ENCODE data around the gene MICU1.

Gene MICU1

DNA sequence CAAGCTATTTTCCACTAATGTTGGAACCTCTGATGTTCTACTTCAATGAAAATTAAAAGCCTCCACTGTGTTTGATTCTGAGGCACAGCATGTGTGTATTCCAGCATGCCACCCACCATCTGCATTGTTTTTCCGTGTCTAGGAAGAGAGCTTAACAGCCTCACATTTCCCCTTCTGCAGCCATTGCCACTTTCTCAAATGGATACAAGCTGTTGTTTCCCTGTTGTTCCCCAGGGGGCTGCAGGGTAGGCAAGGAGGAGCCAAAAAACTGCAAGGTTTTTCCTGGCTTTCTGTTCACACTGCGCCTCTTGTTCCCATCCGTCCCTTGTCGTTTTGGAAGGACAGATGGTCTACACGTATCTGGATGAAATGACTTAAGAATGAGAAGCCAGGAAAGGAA, 198.9 kb downstream of the MICU1 start:
- no peak for TF ChIP-seq CTCF (IDR thresholded peaks at IDR 0.05)

DNA sequence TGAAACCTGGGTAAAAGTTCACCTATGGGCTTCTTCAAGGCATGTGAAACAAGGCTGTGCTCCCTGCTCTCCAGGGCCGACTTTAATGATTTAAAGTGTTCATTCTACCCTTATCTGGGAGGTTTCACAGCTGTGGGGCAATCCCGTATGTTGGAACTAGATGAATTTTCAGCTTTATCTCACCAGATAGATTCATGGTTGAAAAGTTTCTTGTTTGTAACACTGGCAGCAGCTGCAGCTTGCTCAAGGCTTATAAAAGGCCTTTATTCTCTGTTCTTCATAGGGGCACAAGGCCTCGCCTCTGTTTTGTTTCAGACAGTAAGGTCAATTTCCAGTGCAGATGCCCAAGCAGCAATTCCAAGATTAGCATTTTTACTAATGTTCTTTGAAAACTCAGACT, 200.7 kb downstream of the MICU1 start:
- TF ChIP-seq CTCF (IDR thresholded peaks at IDR 0.05) = no peak

- no peak for TF ChIP-seq CTCF (IDR thresholded peaks at IDR 0.05)
These were observed 201.3 kb downstream of the MICU1 start for GRCh38 chr10:72424561-72424960.

GRCh38 chr10:72423426-72423825, 202.5 kb downstream of the MICU1 start:
- no peak for TF ChIP-seq CTCF (IDR thresholded peaks at IDR 0.05)

DNA sequence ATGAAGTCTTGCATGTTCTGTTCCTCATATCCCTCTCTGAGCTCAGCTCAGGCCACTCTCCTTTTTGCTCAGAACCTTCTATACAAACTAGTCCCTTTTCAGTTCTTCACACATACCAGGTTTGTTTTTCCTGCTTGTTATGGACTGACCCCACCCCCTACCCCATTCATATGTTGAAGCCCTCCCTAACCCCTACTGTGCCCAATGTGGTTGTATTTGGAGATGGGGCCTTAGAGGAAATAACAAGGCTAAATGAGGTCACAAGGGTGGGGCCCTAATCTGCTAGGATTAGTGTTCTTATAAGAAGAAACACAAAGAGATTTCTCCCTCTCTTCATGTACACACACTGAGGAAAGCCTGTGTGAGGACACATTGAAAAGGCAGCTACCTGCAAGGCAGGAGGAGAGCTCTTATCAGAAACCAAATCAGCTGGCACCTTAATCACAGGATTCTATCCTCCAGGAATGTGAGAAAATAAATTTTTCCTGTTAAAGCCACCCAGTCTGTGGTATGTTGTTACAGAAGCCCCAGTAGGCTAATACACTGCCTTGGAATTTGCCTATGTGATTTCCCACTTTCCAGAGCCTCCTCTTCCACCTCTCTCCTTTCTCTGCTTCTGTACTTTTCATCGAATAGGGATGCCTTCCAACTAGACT, 203.9 kb downstream of the MICU1 start:
- no peak for TF ChIP-seq CTCF (IDR thresholded peaks at IDR 0.05)

- TF ChIP-seq CTCF (IDR thresholded peaks at IDR 0.05) = no peak
These were observed 206.6 kb downstream of the MICU1 start for GRCh38 chr10:72419241-72419640.

- TF ChIP-seq CTCF (IDR thresholded peaks at IDR 0.05) = no peak
These were observed 207.2 kb downstream of the MICU1 start for GRCh38 chr10:72418679-72419078.

DNA sequence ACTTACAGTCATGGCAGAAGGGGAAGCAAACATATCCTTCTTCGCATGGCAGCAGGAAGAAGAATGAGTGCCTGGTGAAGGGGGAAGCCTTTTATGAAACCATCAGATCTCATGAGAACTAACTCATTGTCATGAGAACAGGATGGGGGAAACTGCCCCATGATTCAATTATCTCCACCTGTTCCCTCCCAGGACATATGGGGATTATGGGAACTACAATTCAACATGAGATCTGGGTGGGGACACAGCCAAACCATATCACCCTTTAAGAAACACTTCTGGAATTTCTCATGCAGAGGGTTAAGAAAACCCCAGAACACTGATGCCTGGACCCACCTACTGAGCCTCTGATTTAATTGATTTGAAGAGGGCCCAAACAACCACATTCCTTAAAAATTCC, 207.9 kb downstream of the MICU1 start:
- TF ChIP-seq CTCF (IDR thresholded peaks at IDR 0.05) = no peak

Measured in LNCAP (cell line).